Measurements from ENCODE around the gene OTUD4. TPM values are rescaled to one million over a fixed set of nuclear protein-coding genes. Genes with fewer than 3 reads are reported as not detected.
A peak's percentile ranks its signal among the peaks of the same experiment; 100 is the strongest.

The OTUD4 gene
- total and polyA plus RNA-seq, 9 of the 15 experiments (the other 6 are each of a cell fraction or from before 2014, with no cell fraction given): 4.2 to 29.0 (median 24.8) TPM

DNA sequence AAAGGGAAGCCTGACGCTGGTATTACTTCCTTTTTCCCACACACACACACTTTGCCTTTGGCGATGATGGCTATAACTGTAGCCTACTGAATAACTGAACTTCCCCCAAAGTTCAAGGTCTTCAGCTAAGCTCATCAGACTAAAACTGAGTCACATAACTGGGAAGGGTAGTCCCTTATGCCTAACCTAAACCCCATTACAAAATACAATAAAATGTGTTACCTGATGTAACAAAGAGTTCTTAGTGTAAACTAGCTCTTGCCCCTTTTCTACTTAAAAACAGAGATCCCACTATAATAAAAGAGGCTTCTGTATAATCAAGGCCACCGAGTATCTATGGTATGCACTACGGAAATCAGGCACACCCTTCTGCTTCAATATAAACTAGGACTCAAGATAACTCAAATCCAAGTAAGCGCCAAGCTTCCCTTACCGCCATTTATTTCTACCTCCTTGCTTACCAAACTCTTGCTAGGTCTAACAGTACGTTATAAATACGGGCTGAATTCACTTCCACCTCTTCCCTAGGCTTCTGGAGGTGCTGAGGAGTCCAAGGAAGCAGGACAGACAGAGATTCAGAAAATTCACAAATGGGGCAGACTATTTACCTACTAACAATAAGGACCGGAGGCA, 2.4 kb downstream of the OTUD4 start:
- no peak; the same call in 1 of the 2 replicates for TF ChIP-seq NFRKB (IDR thresholded peaks at IDR 0.05; ENCODE audit: low read depth)
- no peak for TF ChIP-seq ZNF655 (CRISPR knock-in tag; IDR thresholded peaks at IDR 0.05)
- no peak for TF ChIP-seq NR2F6 (CRISPR knock-in tag; IDR thresholded peaks at IDR 0.05)
- no peak for TF ChIP-seq SAFB (IDR thresholded peaks at IDR 0.05; ENCODE audit: borderline replicate concordance, low read depth, low read length)
- no peak for TF ChIP-seq L3MBTL2 (IDR thresholded peaks at IDR 0.05)
- TF ChIP-seq PPARD (CRISPR knock-in tag; IDR thresholded peaks at IDR 0.05): no peak
- TF ChIP-seq YY1 (IDR thresholded peaks at IDR 0.05; ENCODE audit: borderline replicate concordance in 1 of 3, control insufficient read depth in 1 of 3, extremely low read depth in 1 of 3, insufficient read depth in 3 of 3, insufficient read length in 1 of 3, insufficient replicate concordance in 2 of 3, low read depth in 1 of 3, low read length in 2 of 3): peak in 1 of 3 experiments; percentile 61
- TF ChIP-seq CBFA2T3 (IDR thresholded peaks at IDR 0.05): peak; percentile 44; the same call in 1 of the 2 replicates
- TF ChIP-seq HMBOX1 (IDR thresholded peaks at IDR 0.05): peak; percentile 55
- TF ChIP-seq, protein P1, sequence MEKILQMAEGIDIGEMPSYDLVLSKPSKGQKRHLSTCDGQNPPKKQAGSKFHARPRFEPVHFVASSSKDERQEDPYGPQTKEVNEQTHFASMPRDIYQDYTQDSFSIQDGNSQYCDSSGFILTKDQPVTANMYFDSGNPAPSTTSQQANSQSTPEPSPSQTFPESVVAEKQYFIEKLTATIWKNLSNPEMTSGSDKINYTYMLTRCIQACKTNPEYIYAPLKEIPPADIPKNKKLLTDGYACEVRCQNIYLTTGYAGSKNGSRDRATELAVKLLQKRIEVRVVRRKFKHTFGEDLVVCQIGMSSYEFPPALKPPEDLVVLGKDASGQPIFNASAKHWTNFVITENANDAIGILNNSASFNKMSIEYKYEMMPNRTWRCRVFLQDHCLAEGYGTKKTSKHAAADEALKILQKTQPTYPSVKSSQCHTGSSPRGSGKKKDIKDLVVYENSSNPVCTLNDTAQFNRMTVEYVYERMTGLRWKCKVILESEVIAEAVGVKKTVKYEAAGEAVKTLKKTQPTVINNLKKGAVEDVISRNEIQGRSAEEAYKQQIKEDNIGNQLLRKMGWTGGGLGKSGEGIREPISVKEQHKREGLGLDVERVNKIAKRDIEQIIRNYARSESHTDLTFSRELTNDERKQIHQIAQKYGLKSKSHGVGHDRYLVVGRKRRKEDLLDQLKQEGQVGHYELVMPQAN (IDR thresholded peaks at IDR 0.05; ENCODE audit: borderline replicate concordance): no peak
- TF ChIP-seq HNRNPH1 (optimal IDR thresholded peaks at IDR 0.05; ENCODE audit: low read depth, low read length): no peak
- H3K79me2 ChIP-seq (ENCODE audit: control insufficient read depth, insufficient read depth, low read length): peaks cover 75% of the 10 kb centered on the region
- intact Hi-C loops (cut with micrococcal nuclease) (loop anchor here (2.0 kb wide), 2 partner anchors 23 to 79 kb away; partner anchors contain the start of genes ABCE1 and ANAPC10), in situ Hi-C loops (cut with MboI) (no loop called here)
- peak; percentile 55 for FAIRE-seq
- H3K9me1 ChIP-seq (ENCODE audit: control insufficient read depth, insufficient read depth, low read length): no peaks in the 10 kb centered on the region
- H3K4me3 ChIP-seq: peak overlapping the region; percentile 75
- H3K27me3 ChIP-seq (ENCODE audit: control insufficient read depth in 2 of 2, insufficient read depth in 2 of 2, low read length in 2 of 2): no peaks in the 10 kb centered on the region
- H3K4me2 ChIP-seq (ENCODE audit: insufficient read depth, low read length): peak overlapping the region; percentile 93
- BruUV-seq (replicated peaks): TSS peak; percentile 41
- H4K20me1 ChIP-seq (replicated peaks; ENCODE audit: control insufficient read depth, insufficient read depth, low read length): peaks cover 7% of the 10 kb centered on the region; the same call in 1 of the 2 replicates
- H3K27ac ChIP-seq (ENCODE audit: extremely low read depth, low read depth, low read length): peak overlapping the region; percentile 97
- peak overlapping the region; percentile 83 to 98; a peak in 3 of 4 replicates for H3K9ac ChIP-seq (ENCODE audit: insufficient read depth in 1 of 2, low read depth in 2 of 2, low read length in 2 of 2)
- H3K9me3 ChIP-seq (replicated peaks; ENCODE audit: control insufficient read depth, insufficient read depth, low read depth, low read length): no peaks in the 10 kb centered on the region; the same call in 1 of the 2 replicates
- ChIA-PET POLR2A (interaction anchor here (1.2 to 1.9 kb wide), 5 partner anchors 8 to 37 kb away, joined by 3 to 9 read pairs (median 5); no protein-coding TSS in a partner anchor), CTCF (ENCODE audit: low intra/inter-chr PET ratio) (no interaction called here)
- H2AFZ ChIP-seq (ENCODE audit: low read depth, low read length): 0 out of 2 replicates have a peak overlapping the region, but pooled peaks have one; percentile 18
- H3K4me1 ChIP-seq (replicated peaks in 1 of 2; ENCODE audit: control insufficient read depth in 2 of 2, insufficient read depth in 2 of 2, low read length in 2 of 2): peaks cover 15 to 18% of the 10 kb centered on the region in 2 experiments
- 1% methylated on average over 9 of the region's 9 CpGs for WGBS (ENCODE audit: insufficient coverage, low coverage, missing lambda C conversion rate)
- peak; percentile 9 for ATAC-seq
- DNase-seq (ENCODE audit: extremely low read depth in 1 of 4, low spot score in 3 of 4): peak in 1 of 4 experiments; percentile 50
- peaks cover 31% of the 10 kb centered on the region for H3K36me3 ChIP-seq (ENCODE audit: control insufficient read depth, insufficient read depth, low read length)

Data from K562 (cell line).